HEK293 (cell line): ENCODE data around the gene ANGPTL8.

Source experiments
- PRDM1 ChIP-seq: fragments of 450-650 bp; formaldehyde crosslinking; IDR thresholded peaks from 2 replicates; pipeline ENCODE4; 2016; ENCODE audit warnings: missing biosample characterization, missing genetic modification characterization
- TF ChIP-seq, protein P1 (sequence below): fragments of 450-650 bp; formaldehyde crosslinking; IDR thresholded peaks from 2 replicates; pipeline ENCODE4 v1.5.1; 2017; ENCODE audit warnings: missing biosample characterization, missing genetic modification characterization

DNA sequence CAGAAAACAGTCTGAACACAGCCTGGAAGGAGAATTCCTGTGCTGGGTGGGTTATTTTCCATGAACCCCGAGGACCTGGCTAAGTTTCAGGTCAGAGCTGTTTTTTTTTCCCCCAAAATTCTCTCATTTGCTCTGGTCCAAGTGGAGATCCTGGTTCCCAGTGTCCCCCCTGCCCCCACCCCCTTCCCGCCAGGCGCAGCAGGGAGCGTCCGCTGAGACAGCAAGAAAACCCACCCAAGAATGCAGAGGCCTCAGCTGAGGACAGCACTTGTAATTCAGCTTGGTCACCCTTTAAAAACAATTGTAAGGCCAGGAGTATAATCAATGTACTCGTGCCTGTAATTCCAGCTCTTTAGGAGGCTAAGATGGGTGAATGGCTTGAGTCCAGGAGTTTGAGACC is 45.1 kb downstream of the ANGPTL8 start:
- TF ChIP-seq PRDM1: no peak
- TF ChIP-seq, protein P1, sequence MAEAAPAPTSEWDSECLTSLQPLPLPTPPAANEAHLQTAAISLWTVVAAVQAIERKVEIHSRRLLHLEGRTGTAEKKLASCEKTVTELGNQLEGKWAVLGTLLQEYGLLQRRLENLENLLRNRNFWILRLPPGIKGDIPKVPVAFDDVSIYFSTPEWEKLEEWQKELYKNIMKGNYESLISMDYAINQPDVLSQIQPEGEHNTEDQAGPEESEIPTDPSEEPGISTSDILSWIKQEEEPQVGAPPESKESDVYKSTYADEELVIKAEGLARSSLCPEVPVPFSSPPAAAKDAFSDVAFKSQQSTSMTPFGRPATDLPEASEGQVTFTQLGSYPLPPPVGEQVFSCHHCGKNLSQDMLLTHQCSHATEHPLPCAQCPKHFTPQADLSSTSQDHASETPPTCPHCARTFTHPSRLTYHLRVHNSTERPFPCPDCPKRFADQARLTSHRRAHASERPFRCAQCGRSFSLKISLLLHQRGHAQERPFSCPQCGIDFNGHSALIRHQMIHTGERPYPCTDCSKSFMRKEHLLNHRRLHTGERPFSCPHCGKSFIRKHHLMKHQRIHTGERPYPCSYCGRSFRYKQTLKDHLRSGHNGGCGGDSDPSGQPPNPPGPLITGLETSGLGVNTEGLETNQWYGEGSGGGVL: no peak
